Measurements from ENCODE around the gene TSPAN11.

Gene TSPAN11

GRCh38 chr12:30913323-30913722 lies 13.2 kb upstream of the TSPAN11 start:
- DNase-seq, result peak; percentile 10

GRCh38 chr12:30914986-30915591 lies 11.5 kb upstream of the TSPAN11 start:
- no peak for DNase-seq

DNA sequence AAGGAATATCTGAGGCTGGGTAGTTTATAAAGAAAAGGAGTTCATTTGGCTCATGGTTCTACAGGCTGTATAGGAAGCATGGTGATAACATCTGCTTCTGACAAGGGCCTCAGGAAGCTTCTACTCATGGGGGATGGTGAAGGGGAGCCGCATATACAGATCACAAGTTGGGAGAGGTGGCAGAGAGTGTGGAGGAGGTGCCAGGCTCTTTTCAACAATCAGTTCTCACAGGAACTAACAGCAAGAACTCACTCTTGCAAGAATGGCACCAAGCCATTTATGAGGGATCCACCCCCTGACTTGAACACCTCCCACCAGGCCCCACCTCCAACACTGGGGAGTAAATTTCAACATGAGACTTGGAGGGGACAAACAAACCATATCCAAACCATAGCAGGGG lies 3.5 kb upstream of the TSPAN11 start:
- DNase-seq, result no peak

GRCh38 chr12:30925607-30926242 lies 823 bp upstream of the TSPAN11 start:
- DNase-seq, result no peak

GRCh38 chr12:30927222-30927611 lies 669 bp downstream of the TSPAN11 start:
- DNase-seq, result no peak

GRCh38 chr12:30928356-30929244 lies 2.1 kb downstream of the TSPAN11 start:
- DNase-seq, result no peak

GRCh38 chr12:30930238-30930637 lies 3.7 kb downstream of the TSPAN11 start:
- DNase-seq, result no peak

- no peak for DNase-seq
Measured at GRCh38 chr12:30930641-30931040, 4.1 kb downstream of the TSPAN11 start.

- DNase-seq, result no peak
Measured at GRCh38 chr12:30932881-30933280, 6.3 kb downstream of the TSPAN11 start.

DNA sequence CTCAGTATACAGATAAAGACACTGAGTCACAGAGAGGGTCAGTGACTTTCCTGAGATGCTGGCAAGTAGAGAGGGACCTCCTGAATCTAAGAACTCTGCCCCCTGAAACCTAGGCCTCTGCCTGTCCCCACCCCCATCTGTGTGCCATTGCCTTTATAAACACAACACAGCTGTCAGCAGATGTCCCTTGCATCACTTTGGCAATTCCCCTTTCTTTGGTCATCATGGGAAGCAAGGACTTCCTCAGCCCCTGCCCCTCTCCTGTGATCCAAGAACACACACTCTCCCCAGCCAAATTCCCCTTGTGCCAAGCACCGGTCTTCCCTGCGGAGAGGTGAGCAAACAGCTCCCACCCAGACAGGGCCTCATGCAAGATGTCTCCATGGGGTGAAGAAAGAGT lies 8.3 kb downstream of the TSPAN11 start:
- DNase-seq, result no peak

DNA sequence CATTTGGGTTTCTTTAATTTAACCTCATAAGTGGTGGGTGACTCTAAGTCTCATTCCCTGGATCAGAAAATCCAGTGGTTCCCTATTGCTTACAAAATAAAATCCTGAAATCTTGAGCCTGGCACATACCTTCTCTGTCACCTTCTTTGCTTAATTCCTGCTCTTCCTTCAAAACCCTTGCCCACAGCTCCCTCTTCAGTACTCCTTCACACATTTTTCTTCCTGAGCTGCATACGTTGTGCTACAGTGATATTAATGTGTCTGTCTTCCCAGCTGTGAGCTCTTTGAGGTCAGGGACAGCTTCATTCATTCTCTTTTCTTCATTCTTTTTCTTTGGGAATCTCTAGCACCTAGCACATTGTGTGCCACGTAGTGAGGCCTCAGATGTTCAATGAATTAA lies 9.5 kb downstream of the TSPAN11 start:
- DNase-seq, result no peak

GRCh38 chr12:30939234-30939633 lies 12.7 kb downstream of the TSPAN11 start:
- no peak for DNase-seq

DNA sequence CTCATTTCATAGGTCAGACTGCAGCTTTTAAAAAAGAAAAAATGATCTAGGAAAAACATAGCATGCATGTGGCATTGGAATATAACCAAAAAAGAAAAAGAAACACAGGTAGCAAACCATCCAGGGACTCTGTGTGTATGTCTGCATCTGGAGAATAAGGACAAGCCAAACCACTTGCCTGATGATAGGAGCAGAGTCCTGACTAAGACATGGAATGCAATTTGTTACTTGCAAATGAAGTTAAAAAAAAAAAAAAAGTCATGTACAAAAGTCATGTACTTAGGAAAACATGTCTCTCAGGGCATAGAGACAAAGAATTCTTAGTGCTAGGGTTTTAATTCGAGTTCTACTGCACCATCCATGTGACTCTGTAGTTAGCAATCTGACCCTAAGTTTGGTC lies 15.9 kb downstream of the TSPAN11 start:
- DNase-seq, result no peak

DNA sequence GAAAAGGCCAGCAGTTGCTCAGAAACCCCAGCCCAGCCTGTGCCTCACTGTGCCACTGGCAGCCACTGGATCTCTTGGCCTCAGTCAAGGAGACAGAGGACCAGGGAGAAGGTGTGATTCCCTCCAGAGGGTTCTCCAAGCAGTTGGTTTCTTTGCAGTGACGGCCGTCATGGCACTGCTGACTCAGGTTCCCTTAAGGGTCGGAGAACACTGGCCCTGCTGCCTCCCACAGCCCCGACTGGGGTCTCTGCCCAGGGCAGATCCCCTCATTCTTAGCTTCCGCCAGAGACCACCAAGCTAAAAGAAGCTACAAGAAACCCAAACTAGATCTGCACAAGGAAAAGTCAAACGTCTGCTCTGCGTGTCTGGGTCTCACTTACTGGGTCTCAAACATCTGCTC lies 16.4 kb downstream of the TSPAN11 start:
- DNase-seq, result no peak

DNA sequence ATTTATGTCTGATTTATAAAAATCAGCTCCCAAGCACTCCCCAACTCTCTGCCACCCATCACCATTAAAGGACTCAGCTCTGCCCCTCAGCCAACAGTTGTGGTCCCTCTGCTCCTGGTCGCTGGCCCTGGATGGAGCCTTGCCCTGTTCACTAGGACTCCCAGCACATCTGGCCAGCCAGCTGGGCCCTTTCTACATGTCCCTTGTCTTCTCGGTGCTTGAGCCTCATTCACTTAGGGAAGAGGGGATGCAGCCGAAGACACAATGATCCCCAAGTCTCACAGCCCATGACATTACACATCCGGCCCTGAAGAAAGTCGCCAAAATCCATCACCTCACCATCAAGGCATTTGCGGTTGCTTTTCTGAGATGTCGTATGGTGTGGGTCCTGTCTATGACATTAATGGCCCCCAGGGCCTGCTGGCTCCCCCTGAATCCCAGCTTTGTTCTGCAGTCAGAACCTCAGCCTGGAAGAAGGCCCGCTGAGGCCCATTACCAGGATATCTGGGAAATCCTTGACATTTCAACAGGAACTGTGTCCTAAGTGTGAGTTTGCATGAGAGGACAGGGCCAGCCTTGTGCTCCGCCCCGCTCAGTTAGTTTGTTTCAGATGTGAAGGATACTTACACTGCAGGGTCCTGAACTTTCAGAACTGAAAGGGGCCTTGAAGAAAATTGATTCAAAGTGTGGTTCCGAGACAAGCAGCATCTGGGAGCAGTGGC lies 19.1 kb downstream of the TSPAN11 start:
- DNase-seq, result no peak

DNA sequence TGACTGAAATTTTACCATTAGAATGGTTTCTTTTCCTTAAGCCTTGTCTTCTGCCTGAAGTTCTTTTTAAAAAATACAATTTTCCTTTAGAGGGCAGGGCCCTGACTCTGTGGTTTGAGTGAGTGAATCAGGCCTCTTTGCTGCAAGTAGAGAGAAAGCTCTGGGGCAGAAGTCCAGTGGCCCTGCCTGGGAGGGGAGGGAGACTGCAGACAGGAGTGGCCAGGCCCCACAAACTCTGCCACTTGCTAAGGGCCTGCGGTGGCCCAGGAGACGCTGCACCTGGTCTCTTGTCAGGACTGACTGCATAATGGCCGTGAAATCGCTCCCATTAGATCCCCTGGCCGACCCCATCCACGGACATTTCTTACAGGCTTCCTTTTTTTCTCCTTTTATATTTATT lies 25.5 kb downstream of the TSPAN11 start:
- DNase-seq, result no peak

GRCh38 chr12:30953257-30953656 lies 26.7 kb downstream of the TSPAN11 start:
- DNase-seq, result no peak

DNA sequence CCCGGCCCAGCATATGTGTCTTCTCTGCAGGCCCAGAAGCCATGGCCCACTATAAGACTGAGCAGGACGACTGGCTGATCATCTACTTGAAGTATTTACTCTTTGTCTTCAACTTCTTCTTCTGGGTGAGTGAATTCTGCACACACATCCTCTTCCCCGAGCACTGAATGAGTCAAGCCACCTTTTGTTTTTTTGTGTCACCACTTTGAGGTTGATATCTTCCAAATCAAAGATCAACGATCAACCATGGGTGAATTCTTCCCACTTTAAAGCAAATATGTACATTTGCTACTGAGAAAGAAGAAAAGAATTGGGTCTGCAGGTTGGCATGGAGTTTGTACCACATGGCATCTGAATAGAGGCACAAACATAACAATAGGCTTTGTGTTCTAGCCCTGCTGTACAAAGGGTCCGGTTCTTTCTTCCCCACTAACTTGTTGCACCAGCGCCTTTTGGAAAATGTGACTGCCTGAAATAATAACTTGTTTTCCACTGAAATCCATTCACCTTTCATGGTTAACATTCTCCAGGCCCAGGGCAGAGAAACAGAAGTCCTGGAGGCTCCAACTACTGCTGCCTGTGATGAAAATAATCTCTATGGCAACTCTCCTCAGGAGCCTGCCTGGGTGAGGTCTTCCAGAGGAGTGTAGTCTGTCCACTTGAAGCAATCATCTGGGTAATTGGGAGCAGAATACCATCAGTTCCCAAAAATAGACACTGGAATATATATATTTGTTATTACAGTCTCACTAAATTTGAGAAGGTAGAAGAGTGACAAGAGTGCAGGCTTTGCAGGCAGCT lies 27.6 kb downstream of the TSPAN11 start:
- no peak for DNase-seq

DNA sequence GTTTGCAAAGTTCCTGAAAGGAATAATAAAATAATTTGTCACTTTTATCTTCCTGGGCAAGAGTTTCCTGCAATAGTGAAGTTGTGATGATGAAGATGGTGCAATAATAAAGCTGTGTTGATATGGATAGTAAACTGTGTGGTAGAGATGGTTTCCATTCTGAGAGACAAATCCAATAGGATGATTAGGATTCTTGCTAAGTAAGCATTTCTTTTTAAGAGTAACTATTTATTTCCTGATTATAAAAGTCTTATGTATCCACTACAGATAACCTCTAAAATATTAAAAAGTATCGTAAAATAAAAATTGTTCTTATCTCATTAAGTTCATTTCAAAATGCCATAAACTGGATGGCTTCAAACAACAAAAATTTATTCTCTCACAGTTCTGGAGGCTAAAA lies 28.7 kb downstream of the TSPAN11 start:
- DNase-seq, result no peak

DNA sequence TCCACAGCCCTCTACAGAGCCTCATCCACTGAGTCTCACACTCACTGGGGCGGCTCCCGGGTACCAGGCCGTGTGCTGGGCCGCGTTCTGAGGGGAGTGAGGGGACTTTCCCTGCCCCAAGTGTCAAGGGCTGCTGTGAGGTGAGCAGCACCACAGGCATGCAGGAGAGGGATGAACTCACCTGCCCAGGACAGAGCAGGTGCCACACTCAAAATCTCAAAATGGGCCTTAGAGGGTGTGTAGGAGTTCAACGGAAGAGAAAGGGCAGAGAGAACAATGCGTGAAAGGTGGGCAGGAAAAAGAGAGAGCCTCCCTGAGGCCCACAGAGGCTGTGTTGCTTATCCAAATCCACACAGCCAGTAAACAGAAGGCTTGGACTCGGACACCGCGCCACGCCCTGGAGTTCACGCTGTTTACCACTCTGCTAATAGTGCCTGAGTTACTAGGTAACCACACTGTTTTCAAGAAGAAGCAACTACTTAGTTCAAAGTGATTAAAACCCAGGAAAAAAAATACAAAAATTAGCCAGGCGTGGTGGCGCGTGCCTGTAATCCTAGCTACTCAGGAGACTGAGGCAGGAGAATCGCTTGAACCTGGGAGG lies 32.7 kb downstream of the TSPAN11 start:
- no peak for DNase-seq

- no peak for DNase-seq
Measured at GRCh38 chr12:30959778-30960177, 33.2 kb downstream of the TSPAN11 start.

- DNase-seq, result no peak
Measured at GRCh38 chr12:30961030-30961429, 34.5 kb downstream of the TSPAN11 start.

Data from hematopoietic multipotent progenitor cell treated with erythropoietin and hydrocortisone succinate and interleukin-3 and kit ligand, for 4 days (in vitro differentiated cells).